Esophagus squamous epithelium (tissue), 4 donors: ENCODE results near the gene COL26A1.
"Not testable (repeated sequence)": the region's sequence is repeated elsewhere in the genome, so short reads cannot be mapped to it uniquely, and the experiment has no call there.

Source experiments
- CTCF ChIP-seq, 6 experiments: fragments of 450-650 bp in 4 of 6; fragments of 200-600 bp in 2 of 6; sonication (generic) in 2 of 6; IDR thresholded peaks; one replicate each; pipeline ENCODE4 v1.5.1; 2016 to 2019; ENCODE audit warnings: antibody characterized with exemption in 6 of 6, mild to moderate bottlenecking in 4 of 6, moderate library complexity in 4 of 6
- POLR2A ChIP-seq, 4 donors: fragments of 450-650 bp; IDR thresholded peaks; one replicate each; pipeline ENCODE4 v1.6.1; 2017; ENCODE audit warnings: antibody characterized with exemption in 4 of 4, mild to moderate bottlenecking in 4 of 4, moderate library complexity in 3 of 4

GRCh38 chr7:101560021-101560420 lies 197.3 kb downstream of the COL26A1 start:
- TF ChIP-seq CTCF, POLR2A (IDR thresholded peaks at IDR 0.05): not testable (repeated sequence)
